Measurements from ENCODE around the gene BTBD16. TPM values are rescaled to one million over a fixed set of nuclear protein-coding genes. Genes with fewer than 3 reads are reported as not detected.

Gene BTBD16
- total RNA-seq, 1 experiment from 2014 or later: 0.35 TPM

DNA sequence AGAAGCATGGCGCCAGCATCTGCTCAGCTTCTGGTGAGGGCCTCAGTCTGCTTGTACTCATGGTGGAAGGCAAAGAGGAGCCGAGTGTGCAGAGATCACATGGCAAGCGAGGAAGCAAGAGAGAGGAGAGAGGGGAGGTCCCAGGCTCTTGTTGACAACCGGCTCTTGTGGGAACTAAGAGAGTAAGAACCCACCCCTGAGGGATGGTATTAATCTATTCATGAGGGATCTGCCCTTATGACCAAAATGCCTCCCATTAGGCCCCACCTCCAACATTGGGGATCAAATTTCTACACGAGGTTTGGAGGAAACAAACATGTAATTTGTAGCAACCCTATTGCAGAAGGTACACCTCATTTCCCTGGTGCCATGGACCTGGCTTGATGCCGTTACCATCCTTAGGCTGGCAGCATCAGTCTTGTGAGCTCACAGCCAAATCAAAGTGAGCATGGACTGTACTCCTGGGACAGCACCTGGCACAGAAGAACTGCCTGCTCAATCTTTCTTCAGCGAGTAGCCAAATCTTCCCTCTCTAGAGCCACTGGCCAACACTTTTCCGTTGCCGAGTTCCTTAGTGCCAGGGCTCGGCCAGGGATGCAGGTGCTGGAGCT is 6.5 kb downstream of the BTBD16 start:
- DNase-seq: no peak
- no peak overlapping the region for H3K27ac Mint-ChIP-seq (ENCODE audit: unreplicated experiment)
- CTCF ChIA-PET: no interaction called here
- H3K4me1 Mint-ChIP-seq (ENCODE audit: low read depth, unreplicated experiment): no peaks in the 10 kb centered on the region
- TF ChIP-seq, protein P1, sequence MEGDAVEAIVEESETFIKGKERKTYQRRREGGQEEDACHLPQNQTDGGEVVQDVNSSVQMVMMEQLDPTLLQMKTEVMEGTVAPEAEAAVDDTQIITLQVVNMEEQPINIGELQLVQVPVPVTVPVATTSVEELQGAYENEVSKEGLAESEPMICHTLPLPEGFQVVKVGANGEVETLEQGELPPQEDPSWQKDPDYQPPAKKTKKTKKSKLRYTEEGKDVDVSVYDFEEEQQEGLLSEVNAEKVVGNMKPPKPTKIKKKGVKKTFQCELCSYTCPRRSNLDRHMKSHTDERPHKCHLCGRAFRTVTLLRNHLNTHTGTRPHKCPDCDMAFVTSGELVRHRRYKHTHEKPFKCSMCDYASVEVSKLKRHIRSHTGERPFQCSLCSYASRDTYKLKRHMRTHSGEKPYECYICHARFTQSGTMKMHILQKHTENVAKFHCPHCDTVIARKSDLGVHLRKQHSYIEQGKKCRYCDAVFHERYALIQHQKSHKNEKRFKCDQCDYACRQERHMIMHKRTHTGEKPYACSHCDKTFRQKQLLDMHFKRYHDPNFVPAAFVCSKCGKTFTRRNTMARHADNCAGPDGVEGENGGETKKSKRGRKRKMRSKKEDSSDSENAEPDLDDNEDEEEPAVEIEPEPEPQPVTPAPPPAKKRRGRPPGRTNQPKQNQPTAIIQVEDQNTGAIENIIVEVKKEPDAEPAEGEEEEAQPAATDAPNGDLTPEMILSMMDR (IDR thresholded peaks at IDR 0.05; ENCODE audit: unreplicated experiment): no peak
- no TSS peak for BruUV-seq (replicated peaks)
- no peaks in the 10 kb centered on the region for H3K36me3 Mint-ChIP-seq (ENCODE audit: insufficient read depth, unreplicated experiment)
- H3K27me3 Mint-ChIP-seq (ENCODE audit: unreplicated experiment): no peaks in the 10 kb centered on the region
- H3K4me3 Mint-ChIP-seq (ENCODE audit: low read depth, unreplicated experiment): no peak overlapping the region
- H3K9me3 Mint-ChIP-seq (ENCODE audit: low read depth, unreplicated experiment): no peaks in the 10 kb centered on the region
- intact Hi-C loops (cut with micrococcal nuclease; ENCODE audit: unreplicated experiment): loop anchor here (10.0 kb wide), 1 partner anchor 427 kb away; no protein-coding TSS in a partner anchor

DNA sequence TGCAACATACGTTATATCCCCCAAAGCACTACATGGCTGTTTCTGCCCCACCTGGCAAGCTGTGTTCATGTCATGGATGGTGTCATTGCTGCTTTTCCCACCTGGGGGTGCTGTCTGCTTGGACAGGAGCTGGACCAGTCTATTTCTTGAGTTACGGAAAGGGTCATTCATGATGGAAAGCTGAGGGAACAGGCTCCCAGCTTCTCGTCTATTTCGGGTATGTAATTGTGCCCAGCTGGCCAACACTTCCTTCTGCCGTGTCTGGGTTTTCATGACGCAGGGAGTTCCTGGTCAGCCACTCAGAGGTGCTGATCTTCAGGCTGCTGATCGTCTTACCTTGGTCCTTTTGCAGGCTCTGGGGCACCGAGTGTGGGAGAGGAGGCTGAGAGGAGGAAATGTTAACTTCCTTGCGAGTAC is 8.6 kb downstream of the BTBD16 start:
- Mint-ChIP-seq H3K36me3 (ENCODE audit: insufficient read depth, unreplicated experiment) (no peaks in the 10 kb centered on the region), H3K4me1 (ENCODE audit: low read depth, unreplicated experiment) (no peaks in the 10 kb centered on the region), H3K4me3 (ENCODE audit: low read depth, unreplicated experiment) (no peak overlapping the region), H3K9me3 (ENCODE audit: low read depth, unreplicated experiment) (no peaks in the 10 kb centered on the region), H3K27ac (ENCODE audit: unreplicated experiment) (no peak overlapping the region), H3K27me3 (ENCODE audit: unreplicated experiment) (no peaks in the 10 kb centered on the region)
- BruUV-seq (replicated peaks): no TSS peak
- peak; percentile 57 for DNase-seq
- TF ChIP-seq, protein P1 (IDR thresholded peaks at IDR 0.05; ENCODE audit: unreplicated experiment): peak; percentile 55
- CTCF ChIA-PET: interaction anchor here (0.5 to 2.1 kb wide), 4 partner anchors 19 to 286 kb away, joined by 3 to 7 read pairs (median 4); no protein-coding TSS in a partner anchor
- intact Hi-C loops (cut with micrococcal nuclease; ENCODE audit: unreplicated experiment): loop anchor here (10.0 kb wide), 1 partner anchor 425 kb away; no protein-coding TSS in a partner anchor

DNA sequence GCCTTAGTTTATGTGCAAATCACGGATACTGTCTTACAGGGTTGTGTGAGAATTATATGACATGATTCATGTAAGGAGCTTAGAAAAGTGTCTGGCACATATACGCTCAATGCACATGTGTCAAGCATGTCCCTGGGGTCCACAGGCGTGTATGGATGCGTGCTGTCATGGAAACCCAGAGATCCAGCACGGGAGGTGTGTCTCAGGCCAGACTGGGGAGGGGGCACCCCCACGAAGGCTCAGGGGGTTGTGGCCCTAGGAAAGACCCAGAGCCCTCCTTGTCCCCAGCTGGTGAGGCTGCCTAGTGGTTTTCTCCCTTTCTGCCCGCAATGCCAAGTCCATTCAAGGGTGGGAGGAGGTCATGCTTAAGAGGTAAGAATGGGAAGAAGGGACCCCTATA is 9.1 kb downstream of the BTBD16 start:
- no peak for DNase-seq
- H3K4me1 Mint-ChIP-seq (ENCODE audit: low read depth, unreplicated experiment): no peaks in the 10 kb centered on the region
- H3K36me3 Mint-ChIP-seq (ENCODE audit: insufficient read depth, unreplicated experiment): no peaks in the 10 kb centered on the region
- no peaks in the 10 kb centered on the region for H3K9me3 Mint-ChIP-seq (ENCODE audit: low read depth, unreplicated experiment)
- no peak overlapping the region for H3K27ac Mint-ChIP-seq (ENCODE audit: unreplicated experiment)
- CTCF ChIA-PET: interaction anchor here (0.5 to 2.1 kb wide), 5 partner anchors 19 to 761 kb away, joined by 3 to 7 read pairs (median 4); no protein-coding TSS in a partner anchor
- no peak overlapping the region for H3K4me3 Mint-ChIP-seq (ENCODE audit: low read depth, unreplicated experiment)
- TF ChIP-seq, protein P1 (IDR thresholded peaks at IDR 0.05; ENCODE audit: unreplicated experiment): no peak
- intact Hi-C loops (cut with micrococcal nuclease; ENCODE audit: unreplicated experiment): no loop called here
- no peaks in the 10 kb centered on the region for H3K27me3 Mint-ChIP-seq (ENCODE audit: unreplicated experiment)
- no TSS peak for BruUV-seq (replicated peaks)

DNA sequence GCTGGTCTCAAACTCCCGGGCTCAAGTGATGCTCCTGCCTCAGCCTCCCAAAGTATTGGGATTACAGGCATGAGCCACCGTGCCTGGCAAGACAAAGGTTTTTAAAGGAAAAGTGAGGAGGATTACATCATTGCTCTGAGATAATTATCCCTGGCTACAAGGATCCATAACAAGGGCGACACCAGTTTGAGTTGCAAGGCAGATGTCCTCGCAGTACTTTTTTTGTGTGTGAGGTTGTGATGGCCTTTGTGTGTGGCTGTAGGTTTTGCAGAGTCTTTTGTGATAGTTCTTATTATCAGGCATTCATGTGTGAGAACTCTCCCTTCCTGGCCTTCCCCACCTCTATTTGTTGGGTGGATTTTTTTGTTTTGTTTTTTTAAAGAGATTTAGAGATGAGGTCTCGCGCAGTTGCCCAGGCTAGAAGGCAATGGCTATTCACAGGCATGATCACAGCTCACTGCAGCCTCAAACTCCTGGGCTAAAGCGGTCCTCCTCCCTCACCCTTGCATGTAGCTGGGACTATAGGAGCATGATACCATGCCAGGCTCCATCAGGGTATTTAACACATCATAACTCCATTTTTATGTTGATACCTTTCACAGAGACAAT is 10.0 kb downstream of the BTBD16 start:
- BruUV-seq (replicated peaks): no TSS peak
- Mint-ChIP-seq H3K36me3 (ENCODE audit: insufficient read depth, unreplicated experiment) (no peaks in the 10 kb centered on the region), H3K9me3 (ENCODE audit: low read depth, unreplicated experiment) (no peaks in the 10 kb centered on the region), H3K4me1 (ENCODE audit: low read depth, unreplicated experiment) (no peaks in the 10 kb centered on the region), H3K27me3 (ENCODE audit: unreplicated experiment) (no peaks in the 10 kb centered on the region), H3K4me3 (ENCODE audit: low read depth, unreplicated experiment) (no peak overlapping the region), H3K27ac (ENCODE audit: unreplicated experiment) (no peak overlapping the region)
- CTCF ChIA-PET: interaction anchor here (0.6 to 2.1 kb wide), 3 partner anchors 18 to 760 kb away, joined by 3 to 7 read pairs (median 5); no protein-coding TSS in a partner anchor
- no peak for DNase-seq
- intact Hi-C loops (cut with micrococcal nuclease; ENCODE audit: unreplicated experiment): no loop called here
- TF ChIP-seq, protein P1 (IDR thresholded peaks at IDR 0.05; ENCODE audit: unreplicated experiment): no peak

All from Calu3 (cell line).